Head of caudate nucleus (tissue), 42 donors: ENCODE measurements around the gene HADHA.
"Not testable (repeated sequence)": the region's sequence is repeated elsewhere in the genome, so short reads cannot be mapped to it uniquely, and the experiment has no call there.

ENCODE experiments used
- DNase-seq, 42 donors: peaks; one replicate each; pipeline versions ENCODE4 v3.0.0 to v3.0.0-alpha.2; 2020 to 2021; ENCODE audit warnings: mixed read lengths in 7 of 42
- intact Hi-C: fragments of 100-400 bp; cut with DNase I; formaldehyde crosslinking; loops from one replicate; pipeline ENCODE4 v1.15.0; 2022

HADHA gene

GRCh38 chr2:26166541-26166940 is 77.9 kb downstream of the HADHA start:
- intact Hi-C loops: not testable (repeated sequence)

GRCh38 chr2:26165403-26165802 is 79.0 kb downstream of the HADHA start:
- peak in 1 of 42 donors; percentile 10 for DNase-seq

More at GRCh38 chr2:26166541-26166940, 77.9 kb downstream of the HADHA start:
- DNase-seq: peak in 2 of 42 donors; percentile 3 to 28

GRCh38 chr2:26164641-26165211 is 79.7 kb downstream of the HADHA start:
- peak in 1 of 42 donors; percentile 12 for DNase-seq

More at GRCh38 chr2:26165403-26165802, 79.0 kb downstream of the HADHA start:
- intact Hi-C loops: no loop called here

GRCh38 chr2:26164231-26164630 is 80.2 kb downstream of the HADHA start:
- DNase-seq: peak in 26 of 42 donors; percentile 21 to 82 (median 53)
- intact Hi-C loops: no loop called here

More at GRCh38 chr2:26164641-26165211, 79.7 kb downstream of the HADHA start:
- intact Hi-C loops: no loop called here

GRCh38 chr2:26162963-26163362 is 81.5 kb downstream of the HADHA start:
- DNase-seq: no peak
- intact Hi-C loops: no loop called here

- intact Hi-C loops: no loop called here
- peak in 1 of 42 donors; percentile 4 for DNase-seq
Measured at GRCh38 chr2:26161926-26162325, 82.5 kb downstream of the HADHA start.

GRCh38 chr2:26157580-26157979 is 86.9 kb downstream of the HADHA start:
- DNase-seq: peak in 2 of 42 donors; percentile 13 to 14
- intact Hi-C loops: no loop called here

GRCh38 chr2:26150243-26150642 is 94.2 kb downstream of the HADHA start:
- intact Hi-C loops: no loop called here
- DNase-seq: no peak

- DNase-seq: no peak
- intact Hi-C loops: loop anchor here (5.0 kb wide), 1 partner anchor 61 kb away; no protein-coding TSS in a partner anchor
Measured at GRCh38 chr2:26148501-26148900, 95.9 kb downstream of the HADHA start.

GRCh38 chr2:26144953-26145680 is 99.3 kb downstream of the HADHA start:
- intact Hi-C loops: loop anchor here (2.0 to 5.0 kb wide), 3 partner anchors 58 to 193 kb away; no protein-coding TSS in a partner anchor
- DNase-seq: peak; percentile 37 to 91 (median 78)

GRCh38 chr2:26144031-26144430 is 100.4 kb downstream of the HADHA start:
- intact Hi-C loops: loop anchor here (2.0 to 5.0 kb wide), 2 partner anchors 153 to 192 kb away; no protein-coding TSS in a partner anchor

GRCh38 chr2:26141145-26141769 is 103.2 kb downstream of the HADHA start:
- intact Hi-C loops: loop anchor here (5.0 kb wide), 1 partner anchor 189 kb away; no protein-coding TSS in a partner anchor
- no peak for DNase-seq

More at GRCh38 chr2:26144031-26144430, 100.4 kb downstream of the HADHA start:
- no peak for DNase-seq
